KG1 (cell line): ENCODE data around the gene NMUR2.

ENCODE experiments used
- DNase-seq: peaks from one replicate; lab custom pipeline; 2025; lab: John Stamatoyannopoulos, UW

The NMUR2 gene

DNA sequence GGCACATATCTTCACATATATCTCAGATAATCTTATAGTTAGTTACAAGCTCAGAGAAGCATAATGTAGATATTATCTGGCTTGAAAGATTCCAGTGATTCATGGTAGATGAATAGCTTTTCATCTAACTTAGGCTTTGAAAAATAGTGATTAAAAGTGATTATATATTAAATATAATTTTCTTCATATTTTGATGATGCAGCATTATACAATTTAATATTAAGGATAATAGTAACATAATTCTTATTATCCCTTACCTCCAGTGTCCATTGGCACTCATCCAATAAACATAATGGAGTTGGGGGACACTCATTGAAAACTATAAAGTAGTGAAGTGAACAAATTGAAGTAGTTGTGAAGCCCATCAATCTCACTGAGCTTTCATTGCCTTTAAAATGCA is 35.8 kb downstream of the NMUR2 start:
- no peak for DNase-seq

DNA sequence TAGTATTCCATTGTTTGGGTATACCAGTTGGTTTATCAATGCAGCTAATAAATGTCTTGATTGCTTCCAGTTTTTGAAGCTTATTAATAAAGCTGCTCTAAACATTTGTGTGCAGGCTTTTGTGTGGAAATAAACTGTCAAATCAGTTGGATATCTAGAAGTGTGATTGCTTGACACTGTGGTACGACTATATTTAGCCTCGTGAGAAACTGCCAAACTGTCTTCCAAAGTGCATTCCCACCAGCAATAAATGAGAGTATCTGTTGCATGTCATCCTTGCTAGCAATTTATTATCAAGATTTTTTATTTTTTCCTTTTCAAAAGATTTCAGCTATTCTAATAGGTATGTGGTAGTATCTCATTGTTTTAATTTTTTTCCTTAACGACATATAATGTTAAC is 37.5 kb downstream of the NMUR2 start:
- no peak for DNase-seq

DNA sequence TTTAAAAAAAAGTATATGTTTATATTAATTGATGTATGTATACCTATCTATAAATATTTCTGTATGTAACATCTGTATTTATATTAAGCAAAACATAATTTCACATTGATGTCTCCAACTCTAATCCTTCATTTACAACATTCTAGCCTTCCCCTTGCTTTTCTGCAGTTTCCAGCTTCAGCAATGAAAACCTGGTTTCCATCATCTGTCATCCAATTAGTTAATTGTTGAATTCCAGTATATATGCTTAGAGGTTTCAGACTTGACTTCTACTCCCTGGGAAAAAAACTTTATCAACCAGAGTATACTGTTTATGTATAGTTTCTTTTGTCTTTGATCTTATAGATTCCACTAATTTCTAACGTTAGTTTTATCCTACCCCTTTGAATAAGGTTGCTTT is 38.4 kb downstream of the NMUR2 start:
- DNase-seq, result no peak

DNA sequence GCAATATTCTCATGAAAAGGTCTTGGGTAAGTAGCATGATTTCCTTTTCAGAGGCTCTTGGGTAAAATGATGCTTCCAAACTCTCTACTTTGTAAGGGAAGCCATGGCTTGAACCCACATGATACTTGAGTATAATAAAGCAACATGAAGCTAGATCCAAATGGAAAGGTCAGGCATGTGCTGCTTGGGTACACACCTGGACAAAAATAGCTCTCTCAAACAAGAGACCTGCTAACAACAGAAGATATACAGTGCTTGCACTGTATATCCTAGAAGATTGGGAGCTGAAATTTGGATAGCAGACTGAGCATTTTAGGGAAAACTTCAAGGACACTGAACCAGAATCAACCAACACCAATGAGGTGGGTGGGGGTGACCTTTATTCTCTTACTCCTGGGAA is 40.2 kb downstream of the NMUR2 start:
- no peak for DNase-seq

DNA sequence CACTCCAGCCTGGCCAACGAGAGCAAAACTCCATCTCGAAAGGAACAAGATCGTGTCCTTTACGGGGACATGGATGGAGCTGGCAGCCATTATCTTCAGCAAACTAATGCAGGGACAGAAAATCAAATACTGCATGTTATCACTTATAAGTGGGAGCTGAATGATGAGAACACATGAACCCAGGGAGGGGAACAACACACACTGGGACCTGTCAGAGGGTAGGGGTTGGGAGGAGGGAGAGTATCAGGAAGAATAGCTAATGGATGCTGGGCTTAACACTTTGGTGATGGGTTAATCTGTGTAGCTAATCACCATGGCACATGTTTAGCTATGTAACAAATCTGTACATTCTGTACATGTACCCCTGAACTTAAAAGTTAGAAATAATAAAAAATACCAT is 40.9 kb downstream of the NMUR2 start:
- DNase-seq, result no peak

DNA sequence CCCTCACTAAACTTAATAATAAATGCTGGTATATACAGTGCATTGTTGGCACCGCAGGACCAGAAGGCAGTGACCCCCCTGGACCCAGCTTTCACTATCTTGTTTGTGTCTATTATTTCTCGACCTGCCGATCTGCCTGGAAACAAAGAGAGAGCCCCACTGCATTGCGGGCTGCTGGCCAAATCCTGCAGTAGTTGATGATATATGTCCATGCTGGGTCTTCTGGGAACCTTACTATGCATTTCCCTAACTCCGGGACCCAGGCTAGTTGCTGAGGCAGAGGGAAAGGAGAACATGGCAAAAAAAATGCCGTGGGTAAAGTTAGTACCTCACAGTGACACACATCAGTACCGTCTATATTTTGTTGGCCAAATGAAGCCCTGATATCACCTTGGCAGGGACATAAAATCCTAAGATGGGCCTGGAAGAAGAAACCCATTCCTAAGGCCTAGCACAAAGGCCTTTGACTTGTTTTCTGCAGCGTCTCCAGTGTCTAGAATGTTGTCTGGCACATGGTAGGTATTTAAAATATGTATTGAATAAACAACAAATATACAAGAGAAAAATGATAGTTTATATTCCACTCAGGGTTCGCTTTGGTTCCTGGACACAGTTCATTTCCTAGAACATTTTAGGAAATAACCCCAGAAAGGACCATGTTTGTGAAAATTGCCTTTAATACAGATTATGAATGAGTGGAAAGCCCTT is 46.1 kb downstream of the NMUR2 start:
- DNase-seq, result no peak

DNA sequence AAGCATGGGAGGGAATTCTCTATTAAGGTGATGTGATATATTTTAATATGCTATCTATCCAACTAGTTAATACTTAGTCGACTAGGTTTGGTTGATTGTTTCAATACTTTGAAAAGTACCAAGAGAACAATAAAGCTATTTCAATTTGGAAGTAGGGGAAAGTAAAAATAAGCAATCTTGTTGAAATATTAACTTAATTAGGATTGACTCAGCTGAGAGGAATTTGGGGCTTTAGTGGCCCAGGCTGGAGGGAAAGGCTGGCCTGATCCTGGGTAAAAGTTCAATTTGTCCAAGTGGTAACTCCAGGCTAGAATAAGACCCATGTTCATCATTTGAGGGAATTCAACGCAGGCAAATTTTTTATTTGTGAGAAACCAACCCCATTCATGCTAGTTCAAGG is 48.6 kb downstream of the NMUR2 start:
- no peak for DNase-seq

DNA sequence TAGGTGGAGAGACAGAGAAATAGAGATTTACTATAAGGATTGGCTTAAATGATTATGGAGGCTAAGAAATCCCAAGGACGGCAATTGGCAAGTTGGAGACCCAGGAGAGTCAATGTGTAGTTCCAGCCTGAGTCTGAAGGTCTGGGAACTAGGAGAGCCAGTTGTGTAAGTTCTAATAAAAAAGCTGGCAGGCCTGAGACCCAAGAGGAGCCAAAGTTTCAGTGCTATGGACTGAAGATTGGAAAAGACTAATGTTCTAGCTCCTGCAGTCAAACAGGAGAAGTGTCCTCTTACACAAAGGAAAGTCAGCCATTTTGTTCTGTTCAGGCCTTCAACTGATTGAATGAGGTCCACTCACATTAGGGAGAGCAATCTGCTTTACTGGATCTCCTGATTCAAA is 50.0 kb downstream of the NMUR2 start:
- no peak for DNase-seq

DNA sequence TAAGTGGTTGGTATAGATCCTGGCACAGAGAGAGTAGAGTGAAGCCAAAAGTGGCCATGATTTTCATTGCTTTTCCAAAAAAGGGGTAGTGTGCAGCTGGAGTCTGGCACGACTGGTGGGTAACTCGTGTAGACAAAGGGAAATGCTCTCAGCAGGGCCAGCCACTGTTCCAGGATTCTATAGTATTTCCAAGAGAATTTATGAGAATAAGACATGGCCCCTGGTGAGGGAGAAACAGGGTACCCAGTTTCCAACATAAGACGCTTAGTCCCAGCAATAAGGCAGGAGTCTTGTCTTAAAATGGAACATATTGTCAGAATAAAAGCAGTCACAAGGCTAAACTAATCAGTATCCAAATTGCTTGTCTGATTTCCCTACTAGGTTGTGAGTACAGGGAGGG is 52.1 kb downstream of the NMUR2 start:
- DNase-seq, result no peak

DNA sequence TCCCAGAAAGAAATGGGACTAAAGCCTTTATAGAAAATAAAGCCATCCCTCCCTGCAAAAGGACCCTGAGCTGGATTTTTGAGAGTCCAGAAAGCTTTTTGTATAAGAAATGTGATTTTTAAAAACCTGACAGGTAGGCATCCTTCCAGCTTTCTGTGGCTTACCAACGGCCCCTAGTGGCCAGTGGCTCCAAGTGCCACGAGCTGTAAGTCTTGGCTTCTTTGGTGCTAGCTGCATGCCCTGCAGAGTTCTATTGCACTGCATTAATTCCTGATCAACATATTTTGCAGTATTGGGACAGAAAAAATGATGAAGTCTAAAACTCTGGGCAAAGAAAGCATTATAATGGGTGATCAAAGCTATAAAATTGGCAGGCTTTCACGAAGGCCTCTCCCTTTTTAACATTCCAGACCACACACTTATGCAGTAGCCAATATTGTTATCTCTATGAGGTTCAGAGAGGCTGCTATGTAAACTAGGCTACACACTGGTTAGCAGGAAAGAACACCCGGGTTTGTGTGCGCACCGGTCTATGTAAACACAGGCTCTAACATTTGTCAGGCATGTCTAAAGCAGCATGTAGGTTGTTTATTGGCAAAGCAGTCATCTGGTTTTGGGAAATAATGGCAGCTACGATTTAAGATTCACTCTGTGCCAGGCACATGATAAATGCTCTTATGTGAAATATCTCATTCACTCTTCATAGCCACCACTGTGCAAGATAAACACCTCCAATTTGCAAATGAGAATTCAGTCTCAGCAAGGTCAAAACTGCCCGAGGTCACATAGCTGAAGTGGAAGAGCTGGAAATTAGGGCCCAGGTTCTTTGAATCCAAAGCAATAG is 55.2 kb downstream of the NMUR2 start:
- DNase-seq, result no peak
